Activated naive CD4-positive, alpha-beta T cell (primary cell): ENCODE results near the gene ORC4.

Experiments used
- DNase-seq, 4 experiments: peaks; one replicate each; lab custom pipeline; 2025; lab: John Stamatoyannopoulos, UW

ORC4 gene

GRCh38 chr2:147933931-147934330 lies 86.6 kb downstream of the ORC4 start:
- DNase-seq: no peak

DNA sequence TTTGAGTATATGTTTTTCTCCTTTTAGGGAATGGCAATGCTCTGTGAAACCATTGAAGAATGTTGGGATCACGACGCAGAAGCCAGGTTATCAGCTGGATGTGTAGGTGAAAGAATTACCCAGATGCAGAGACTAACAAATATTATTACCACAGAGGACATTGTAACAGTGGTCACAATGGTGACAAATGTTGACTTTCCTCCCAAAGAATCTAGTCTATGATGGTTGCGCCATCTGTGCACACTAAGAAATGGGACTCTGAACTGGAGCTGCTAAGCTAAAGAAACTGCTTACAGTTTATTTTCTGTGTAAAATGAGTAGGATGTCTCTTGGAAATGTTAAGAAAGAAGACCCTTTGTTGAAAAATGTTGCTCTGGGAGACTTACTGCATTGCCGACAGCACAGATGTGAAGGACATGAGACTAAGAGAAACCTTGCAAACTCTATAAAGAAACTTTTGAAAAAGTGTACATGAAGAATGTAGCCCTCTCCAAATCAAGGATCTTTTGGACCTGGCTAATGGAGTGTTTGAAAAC lies 93.4 kb downstream of the ORC4 start:
- DNase-seq: no peak

- DNase-seq: no peak
These were observed 94.7 kb downstream of the ORC4 start for GRCh38 chr2:147925886-147926285.

- DNase-seq: no peak
These were observed 95.9 kb downstream of the ORC4 start for GRCh38 chr2:147924647-147925046.

- no peak for DNase-seq
These were observed 96.7 kb downstream of the ORC4 start for GRCh38 chr2:147923846-147924245.

DNA sequence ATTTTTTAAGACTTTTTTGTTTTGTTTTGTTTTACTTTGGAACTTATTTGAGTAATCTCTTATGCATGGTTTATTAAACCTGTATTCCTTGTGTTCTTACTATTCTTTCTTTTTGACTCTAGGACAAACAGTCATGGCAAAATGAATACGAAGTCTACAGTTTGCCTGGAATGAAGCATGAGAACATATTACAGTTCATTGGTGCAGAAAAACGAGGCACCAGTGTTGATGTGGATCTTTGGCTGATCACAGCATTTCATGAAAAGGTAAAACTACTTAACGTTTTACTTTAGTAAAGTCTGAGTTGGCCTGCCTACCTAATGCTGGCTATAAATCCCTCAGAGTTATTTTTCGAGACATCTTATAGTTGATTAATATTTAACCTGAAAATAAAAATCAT lies 103.4 kb downstream of the ORC4 start:
- DNase-seq: no peak

DNA sequence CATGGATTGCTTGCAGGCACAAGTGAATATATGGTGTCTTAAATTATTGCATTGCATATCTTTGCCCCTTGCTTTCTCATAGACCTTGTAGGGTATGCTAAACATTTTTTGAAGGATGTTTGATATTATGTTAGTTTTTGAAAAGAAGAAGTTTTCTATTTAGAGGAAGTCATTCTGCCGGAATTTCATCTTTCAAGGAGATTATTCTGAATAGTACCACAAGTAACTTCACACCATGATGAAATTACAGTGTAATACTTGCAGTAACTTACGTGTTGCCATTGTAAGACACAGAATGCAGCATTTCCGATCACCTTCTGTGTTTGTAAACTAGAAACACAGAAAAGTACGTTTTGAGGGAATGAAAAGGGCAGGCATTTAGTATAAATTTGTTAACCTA lies 103.8 kb downstream of the ORC4 start:
- DNase-seq: no peak

DNA sequence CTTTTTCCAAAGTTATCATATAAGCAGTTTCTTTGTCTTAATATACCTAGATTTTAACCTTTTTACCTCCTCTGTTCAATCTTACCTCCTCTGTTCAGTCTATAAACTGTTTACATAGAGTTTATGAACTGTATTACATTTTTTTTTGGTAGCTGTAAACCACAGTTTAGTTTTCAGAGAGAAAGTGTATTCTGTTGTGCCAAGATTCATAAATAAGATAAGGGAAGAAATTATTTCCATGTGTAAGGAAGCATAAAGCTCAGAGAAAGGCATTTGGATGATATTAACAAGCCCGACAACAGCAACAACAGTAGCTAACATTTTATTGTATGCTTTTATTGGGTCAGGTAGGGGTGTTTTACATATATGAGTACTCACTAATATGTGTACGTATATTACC lies 104.5 kb downstream of the ORC4 start:
- DNase-seq: no peak

DNA sequence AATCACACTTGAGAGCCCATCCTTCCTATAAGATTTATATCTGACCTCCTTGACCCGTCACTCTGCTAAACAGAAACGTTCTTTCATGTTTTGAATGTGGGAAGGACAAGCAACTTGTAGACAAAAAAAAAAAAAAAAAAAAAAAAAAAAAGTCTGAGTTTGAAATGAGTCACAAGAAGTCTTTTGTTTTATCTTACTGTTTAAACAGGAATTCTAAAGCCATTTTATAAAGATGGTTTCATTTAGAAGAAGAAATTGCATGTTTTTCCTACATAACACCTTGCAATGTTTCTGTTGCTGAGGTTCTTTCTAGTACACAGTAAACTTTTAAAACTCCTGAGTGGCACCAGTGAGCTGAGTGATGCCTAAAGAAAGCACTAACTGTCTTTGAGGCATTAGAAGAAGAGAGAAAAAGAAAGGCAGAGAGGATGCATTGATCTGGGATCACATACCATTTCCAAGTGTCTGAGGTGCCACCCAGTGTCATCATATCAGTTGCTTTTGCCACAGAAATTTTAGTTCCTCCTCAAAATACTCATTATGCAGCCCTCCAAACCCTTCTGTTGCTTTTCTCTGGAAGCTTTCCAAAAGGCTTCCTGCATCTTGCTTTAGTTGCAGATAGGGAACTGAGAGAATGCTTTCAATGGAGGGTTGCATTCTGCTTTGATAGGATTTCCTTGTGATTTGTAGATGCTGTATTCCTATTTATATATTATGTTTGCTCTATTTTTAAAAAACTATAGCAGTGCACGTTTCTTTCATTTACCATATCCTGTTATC lies 106.6 kb downstream of the ORC4 start:
- DNase-seq: no peak

GRCh38 chr2:147910990-147911473 lies 109.5 kb downstream of the ORC4 start:
- no peak for DNase-seq

GRCh38 chr2:147909178-147909577 lies 111.4 kb downstream of the ORC4 start:
- DNase-seq: no peak

DNA sequence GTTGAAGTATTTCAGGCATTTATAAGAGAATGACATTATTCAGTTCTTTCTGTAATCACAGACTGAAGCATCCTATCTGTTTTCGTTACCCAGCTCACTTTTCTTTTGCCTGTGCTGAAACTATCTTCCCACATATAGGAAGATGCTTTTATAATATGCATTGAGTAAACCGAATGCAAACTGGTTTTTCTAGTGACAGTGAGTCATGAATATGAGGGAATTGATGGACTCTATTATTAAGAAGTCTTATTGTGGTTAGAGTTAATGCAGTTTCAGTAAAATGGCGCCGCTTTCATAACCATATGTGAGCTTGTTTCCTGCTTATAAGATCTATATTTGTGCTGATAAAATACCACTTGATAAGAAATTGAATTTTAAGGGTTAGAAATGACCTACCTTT lies 116.5 kb downstream of the ORC4 start:
- DNase-seq: no peak

DNA sequence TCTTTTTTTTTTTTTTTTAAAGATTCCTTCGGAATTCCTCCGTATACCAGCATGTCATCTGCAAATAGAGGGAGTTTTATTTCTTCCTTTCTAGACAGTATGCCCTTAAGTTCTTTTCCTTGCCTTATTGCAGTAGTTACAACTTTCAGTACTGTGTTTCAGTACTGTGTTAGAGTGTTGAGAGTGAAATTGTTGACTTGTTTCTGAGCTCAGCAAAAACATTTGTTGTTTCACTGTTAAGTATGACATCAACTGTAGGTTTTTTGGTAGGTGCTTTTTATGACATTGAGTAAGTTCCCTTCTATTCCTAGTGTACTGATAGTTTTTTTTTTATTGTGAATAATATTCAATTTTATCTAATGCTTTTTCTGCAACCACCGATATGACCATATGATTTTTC lies 131.9 kb downstream of the ORC4 start:
- no peak for DNase-seq

GRCh38 chr2:147886136-147886535 lies 134.4 kb downstream of the ORC4 start:
- no peak for DNase-seq

DNA sequence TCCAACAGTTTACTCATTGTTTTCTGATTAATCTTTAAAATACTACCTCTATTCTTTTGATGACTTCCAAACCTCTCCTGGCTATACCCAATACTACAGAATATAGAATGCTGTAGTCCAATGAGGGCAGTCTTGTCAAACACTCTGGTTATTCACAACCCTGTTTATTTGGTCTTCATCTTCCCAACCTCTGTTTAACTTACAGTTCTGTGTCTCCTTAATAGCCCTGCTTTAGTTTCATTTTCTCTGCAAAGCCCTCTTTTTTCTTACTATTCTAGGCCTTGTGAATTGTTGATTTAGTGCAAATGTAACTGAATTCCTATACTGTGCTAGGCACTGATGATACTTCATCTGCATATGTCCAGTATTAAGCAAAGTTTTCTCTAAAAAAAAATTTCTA lies 135.7 kb downstream of the ORC4 start:
- DNase-seq: no peak

GRCh38 chr2:147882631-147883030 lies 137.9 kb downstream of the ORC4 start:
- DNase-seq: no peak
